NCI-H510A (cell line): ENCODE results near the gene GTPBP6.
"Not testable (repeated sequence)": the region's sequence is repeated elsewhere in the genome, so short reads cannot be mapped to it uniquely, and the experiment has no call there.

Experiments
- DNase-seq: peaks from one replicate; lab custom pipeline; 2025; lab: John Stamatoyannopoulos, UW

Gene GTPBP6

GRCh38 chrX:265502-265901 is 53.1 kb downstream of the GTPBP6 start:
- no peak for DNase-seq

- DNase-seq, result no peak
Observed at GRCh38 chrX:264634-265455, 53.8 kb downstream of the GTPBP6 start.

GRCh38 chrX:264006-264405 is 54.6 kb downstream of the GTPBP6 start:
- DNase-seq, result not testable (repeated sequence)

- no peak for DNase-seq
Observed at GRCh38 chrX:262381-262909, 56.2 kb downstream of the GTPBP6 start.

- DNase-seq, result no peak
Observed at GRCh38 chrX:261919-262352, 56.7 kb downstream of the GTPBP6 start.

GRCh38 chrX:261167-261918 is 57.3 kb downstream of the GTPBP6 start:
- no peak for DNase-seq

- DNase-seq, result no peak
Observed at GRCh38 chrX:259692-260355, 58.8 kb downstream of the GTPBP6 start.

- DNase-seq, result no peak
Observed at GRCh38 chrX:258291-259040, 60.1 kb downstream of the GTPBP6 start.

GRCh38 chrX:257681-258289 is 60.8 kb downstream of the GTPBP6 start:
- no peak for DNase-seq

- not testable (repeated sequence) for DNase-seq
Observed at GRCh38 chrX:257054-257453, 61.5 kb downstream of the GTPBP6 start.

GRCh38 chrX:255923-256331 is 62.7 kb downstream of the GTPBP6 start:
- no peak for DNase-seq
